ENCODE data around the gene ILDR2.

The ILDR2 gene

DNA sequence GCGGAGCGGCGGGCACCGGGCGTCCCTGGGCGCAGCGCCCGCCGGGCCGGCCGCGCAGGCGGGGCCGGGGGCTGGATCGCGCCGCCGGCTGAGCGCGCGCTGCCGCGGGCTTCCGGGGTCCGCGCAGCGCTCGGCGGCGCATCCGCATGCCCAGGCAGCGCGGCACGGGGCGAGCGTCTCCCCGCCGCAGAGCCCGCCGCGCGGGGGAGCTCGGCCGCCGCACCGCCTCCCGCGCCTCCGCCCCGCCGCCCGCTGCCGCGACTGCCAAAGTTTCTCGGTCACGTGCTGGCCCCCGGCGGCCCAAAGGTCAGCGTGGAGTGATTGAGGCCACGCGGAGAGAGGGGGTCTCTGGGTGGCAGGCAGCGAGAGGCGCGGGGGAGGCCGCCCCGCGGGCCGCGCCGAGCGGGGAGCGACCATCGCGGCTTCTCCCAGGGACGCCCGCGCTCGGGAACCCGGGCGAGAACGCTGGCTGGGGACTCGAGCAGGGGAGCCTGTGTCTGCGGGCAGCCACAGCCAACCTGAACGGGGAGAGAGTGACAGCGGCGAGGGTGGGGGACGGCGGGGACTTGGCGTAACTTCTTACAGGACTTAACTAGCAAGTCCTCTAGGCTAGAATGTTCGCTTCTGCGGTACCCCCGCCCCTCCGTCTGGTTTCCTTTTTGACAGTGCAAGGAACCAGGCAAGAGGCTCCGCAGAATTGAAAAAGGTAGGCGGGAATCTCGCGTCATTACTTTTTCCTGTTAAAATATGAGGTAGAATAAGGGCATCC lies at the start of gene ILDR2:
TSS of gene ILDR2 (minus strand) at position 180 of the 769 bp plus-strand sequence. CDS start 272 bp downstream, outside the sequence.
- Mint-ChIP-seq H3K27me3 (peaks cover 23% of the 10 kb centered on the region), H3K4me3 (peak within 1 kb of the TSS; percentile 76), H3K36me3 (no peaks in the 10 kb centered on the region), H3K27ac (no peak within 1 kb of the TSS), H3K4me1 (peaks cover 8% of the 10 kb centered on the region), H3K9me3 (no peaks in the 10 kb centered on the region)
- DNase-seq (ENCODE audit: low spot score in 2 of 2) (peak; percentile 19 to 32), ATAC-seq (ENCODE audit: low read depth) (peak; percentile 86)

- no peak overlapping the region for H3K4me3 Mint-ChIP-seq
- ATAC-seq (ENCODE audit: low read depth) = no peak
- H3K4me1 Mint-ChIP-seq = no peaks in the 10 kb centered on the region
These were observed 47.0 kb upstream of the ILDR2 start for GRCh38 chr1:167022384-167022783.

GRCh38 chr1:167016100-167016750 lies 40.9 kb upstream of the ILDR2 start:
- H3K4me1 Mint-ChIP-seq = no peaks in the 10 kb centered on the region
- peaks cover 11% of the 10 kb centered on the region for H3K27me3 Mint-ChIP-seq
- no peak for ATAC-seq (ENCODE audit: low read depth)
- H3K4me3 Mint-ChIP-seq = no peak overlapping the region
- no peak for DNase-seq (ENCODE audit: low spot score in 2 of 2)
- H3K9me3 Mint-ChIP-seq = no peaks in the 10 kb centered on the region
- H3K36me3 Mint-ChIP-seq = no peaks in the 10 kb centered on the region
- no peak overlapping the region for H3K27ac Mint-ChIP-seq

More at GRCh38 chr1:167022384-167022783, 47.0 kb upstream of the ILDR2 start:
- Mint-ChIP-seq H3K36me3 (no peaks in the 10 kb centered on the region), H3K27ac (no peak overlapping the region), H3K9me3 (no peaks in the 10 kb centered on the region), H3K27me3 (peaks cover 15% of the 10 kb centered on the region)
- DNase-seq (ENCODE audit: low spot score in 2 of 2) = no peak

DNA sequence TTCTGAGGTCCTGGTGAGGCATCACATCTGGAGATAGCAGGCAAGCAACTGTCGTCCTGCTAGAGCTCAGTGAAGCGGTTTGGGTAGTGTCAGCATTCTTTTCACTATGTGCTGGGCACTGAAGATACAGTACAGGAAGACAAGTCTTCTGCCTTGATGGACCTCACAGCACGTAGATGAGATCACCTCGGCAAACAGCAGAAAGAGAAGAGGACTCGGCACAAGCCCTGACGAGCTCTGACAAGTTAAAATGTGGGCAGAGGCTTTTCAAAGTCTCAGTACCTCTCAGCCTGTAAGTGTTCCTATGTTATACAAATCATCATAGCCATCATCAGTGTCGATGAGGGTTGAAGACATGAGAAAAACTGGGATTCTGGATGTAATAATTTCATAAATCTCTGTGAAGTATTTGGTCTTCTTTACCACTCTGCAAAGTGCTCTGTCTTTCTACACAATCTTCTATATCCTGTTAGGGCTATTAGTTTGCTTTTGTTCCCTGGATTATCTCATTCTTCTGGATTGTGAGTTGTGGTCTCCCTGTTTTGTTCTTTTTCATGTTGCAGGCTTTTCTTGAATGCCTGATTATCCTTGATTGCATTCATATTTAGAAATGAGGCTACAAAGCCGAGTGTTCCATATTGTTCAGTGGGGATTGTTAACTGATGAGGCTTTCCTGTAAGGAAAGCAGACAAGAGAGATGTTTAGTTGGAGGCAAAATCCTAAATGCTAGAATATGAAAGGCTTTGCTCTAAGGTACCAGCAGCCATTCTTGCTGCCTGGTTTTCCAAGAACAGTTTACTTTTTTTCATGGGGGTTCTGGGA lies 38.0 kb upstream of the ILDR2 start:
- no peaks in the 10 kb centered on the region for H3K4me1 Mint-ChIP-seq
- DNase-seq (ENCODE audit: low spot score in 2 of 2) (no peak), ATAC-seq (ENCODE audit: low read depth) (no peak)
- H3K27ac Mint-ChIP-seq = no peak overlapping the region
- H3K4me3 Mint-ChIP-seq = no peak overlapping the region
- no peaks in the 10 kb centered on the region for H3K36me3 Mint-ChIP-seq
- H3K9me3 Mint-ChIP-seq = no peaks in the 10 kb centered on the region
- peaks cover 10% of the 10 kb centered on the region for H3K27me3 Mint-ChIP-seq

DNA sequence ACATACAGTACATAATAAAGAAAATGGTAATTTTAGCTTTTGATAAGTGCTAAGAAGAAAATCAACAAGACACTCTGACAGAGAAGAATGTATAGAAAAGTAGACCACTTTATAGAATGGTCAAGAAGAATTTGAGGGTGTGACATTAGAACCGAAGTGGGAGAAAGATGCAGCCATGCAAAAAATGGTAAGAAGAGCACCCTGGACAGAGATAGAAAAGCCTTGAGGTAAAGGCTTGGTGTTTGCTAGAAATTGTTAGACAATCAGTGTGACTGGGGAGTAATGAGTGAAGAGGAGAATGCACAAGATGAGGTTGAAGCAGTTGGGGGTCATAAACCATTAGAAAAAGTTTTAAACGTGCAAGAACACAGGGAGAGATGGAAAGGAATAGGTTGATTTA lies 37.2 kb upstream of the ILDR2 start:
- DNase-seq (ENCODE audit: low spot score in 2 of 2) = no peak
- ATAC-seq (ENCODE audit: low read depth) = no peak
- Mint-ChIP-seq H3K36me3 (no peaks in the 10 kb centered on the region), H3K27me3 (peaks cover 10% of the 10 kb centered on the region), H3K27ac (no peak overlapping the region), H3K9me3 (no peaks in the 10 kb centered on the region), H3K4me1 (no peaks in the 10 kb centered on the region), H3K4me3 (no peak overlapping the region)

DNA sequence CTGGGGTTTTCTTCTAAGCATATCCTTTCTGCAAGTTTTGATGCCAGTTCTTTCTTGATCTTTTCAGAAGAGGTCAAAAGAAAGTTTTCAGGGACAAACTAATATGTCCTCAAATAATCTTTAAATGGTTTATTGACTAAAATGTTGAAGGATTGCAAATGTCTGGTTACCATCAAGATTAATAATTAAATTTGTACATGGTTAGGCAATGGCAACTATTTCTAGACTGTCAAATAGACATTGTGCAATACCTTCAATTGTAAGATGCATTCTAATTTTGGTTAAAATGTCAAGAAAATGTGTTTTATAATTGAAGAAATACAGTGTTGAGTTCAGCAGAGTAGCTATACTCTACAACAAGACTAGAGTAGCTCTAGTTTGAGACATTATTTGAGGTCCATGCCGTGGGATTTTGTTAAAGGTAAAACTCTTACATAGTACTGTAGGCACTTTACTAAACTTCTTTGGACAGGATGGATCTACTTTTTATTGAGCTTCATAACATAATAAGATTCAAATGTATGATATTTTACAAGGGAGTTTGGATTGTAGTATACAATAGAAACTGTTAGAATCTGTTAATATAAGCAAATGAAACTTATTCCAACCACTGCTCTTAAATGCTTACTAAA lies 36.3 kb upstream of the ILDR2 start:
- ATAC-seq (ENCODE audit: low read depth) (no peak), DNase-seq (ENCODE audit: low spot score in 2 of 2) (no peak)
- Mint-ChIP-seq H3K4me1 (no peaks in the 10 kb centered on the region), H3K27me3 (peaks cover 13% of the 10 kb centered on the region), H3K9me3 (no peaks in the 10 kb centered on the region), H3K4me3 (no peak overlapping the region), H3K36me3 (no peaks in the 10 kb centered on the region), H3K27ac (no peak overlapping the region)

DNA sequence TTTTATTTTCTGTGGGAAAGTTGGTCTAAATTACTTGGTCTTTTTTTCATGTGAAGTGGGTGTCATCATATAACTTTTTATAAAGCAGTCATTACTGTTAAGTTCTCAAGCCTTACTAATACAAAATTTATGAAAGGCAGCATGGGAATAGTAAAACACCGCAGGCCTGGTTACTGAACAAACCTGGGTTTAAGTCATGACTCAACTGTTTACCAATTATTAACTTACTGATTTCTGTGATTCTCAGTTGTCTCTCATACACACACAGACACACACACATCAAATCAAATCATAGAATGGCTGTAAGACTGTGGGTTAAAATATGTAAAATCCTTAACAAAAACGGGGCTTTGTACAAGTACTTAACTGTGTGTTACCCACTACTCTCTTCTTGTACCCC lies 28.4 kb upstream of the ILDR2 start:
- Mint-ChIP-seq H3K36me3 (no peaks in the 10 kb centered on the region), H3K27me3 (peaks cover 10% of the 10 kb centered on the region), H3K9me3 (peaks cover 5% of the 10 kb centered on the region), H3K4me1 (no peaks in the 10 kb centered on the region), H3K27ac (no peak overlapping the region), H3K4me3 (no peak overlapping the region)
- no peak for ATAC-seq (ENCODE audit: low read depth)
- no peak for DNase-seq (ENCODE audit: low spot score in 2 of 2)

DNA sequence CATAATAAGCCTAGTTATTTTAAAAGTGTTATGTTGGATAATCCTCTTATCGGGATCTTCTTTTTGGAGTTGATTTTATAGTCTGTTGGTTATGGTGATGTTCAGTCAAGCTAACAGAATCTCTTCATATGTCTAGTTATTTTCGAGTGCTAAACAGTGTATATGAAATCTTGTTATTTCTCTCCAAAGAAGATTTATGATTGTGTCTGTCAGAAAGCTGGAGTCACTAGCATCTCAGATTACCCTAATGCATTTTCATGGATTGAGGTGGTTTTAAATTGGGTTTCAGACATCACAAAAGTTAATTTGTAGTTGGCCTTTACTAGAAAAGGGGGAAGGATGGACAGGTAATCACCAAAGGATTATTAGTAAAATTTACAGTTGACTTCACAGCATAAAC lies 27.0 kb upstream of the ILDR2 start:
- no peak for ATAC-seq (ENCODE audit: low read depth)

GRCh38 chr1:167000546-167000945 lies 25.2 kb upstream of the ILDR2 start:
- ATAC-seq (ENCODE audit: low read depth) (no peak), DNase-seq (ENCODE audit: low spot score in 2 of 2) (no peak)
- no peaks in the 10 kb centered on the region for H3K4me1 Mint-ChIP-seq
- H3K4me3 Mint-ChIP-seq = no peak overlapping the region
- H3K27me3 Mint-ChIP-seq = peaks cover 10% of the 10 kb centered on the region
- no peaks in the 10 kb centered on the region for H3K36me3 Mint-ChIP-seq
- H3K27ac Mint-ChIP-seq = no peak overlapping the region
- H3K9me3 Mint-ChIP-seq = peaks cover 5% of the 10 kb centered on the region

More for the DNA sequence above, 27.0 kb upstream of the ILDR2 start:
- Mint-ChIP-seq H3K36me3 (no peaks in the 10 kb centered on the region), H3K4me3 (no peak overlapping the region), H3K9me3 (peaks cover 5% of the 10 kb centered on the region), H3K4me1 (no peaks in the 10 kb centered on the region), H3K27ac (no peak overlapping the region), H3K27me3 (peaks cover 11% of the 10 kb centered on the region)
- no peak for DNase-seq (ENCODE audit: low spot score in 2 of 2)

- Mint-ChIP-seq H3K4me1 (no peaks in the 10 kb centered on the region), H3K36me3 (no peaks in the 10 kb centered on the region), H3K27ac (no peak overlapping the region), H3K27me3 (peaks cover 10% of the 10 kb centered on the region), H3K4me3 (no peak overlapping the region), H3K9me3 (peaks cover 5% of the 10 kb centered on the region)
- DNase-seq (ENCODE audit: low spot score in 2 of 2) (no peak), ATAC-seq (ENCODE audit: low read depth) (no peak)
These were observed 24.2 kb upstream of the ILDR2 start for GRCh38 chr1:166999500-167000055.

GRCh38 chr1:166999075-166999474 lies 23.7 kb upstream of the ILDR2 start:
- DNase-seq (ENCODE audit: low spot score in 2 of 2) = no peak
- H3K4me3 Mint-ChIP-seq = no peak overlapping the region
- H3K27me3 Mint-ChIP-seq = peaks cover 10% of the 10 kb centered on the region
- H3K4me1 Mint-ChIP-seq = no peaks in the 10 kb centered on the region
- no peak overlapping the region for H3K27ac Mint-ChIP-seq
- ATAC-seq (ENCODE audit: low read depth) = no peak
- no peaks in the 10 kb centered on the region for H3K36me3 Mint-ChIP-seq
- peaks cover 5% of the 10 kb centered on the region for H3K9me3 Mint-ChIP-seq

- ATAC-seq (ENCODE audit: low read depth) = no peak
- Mint-ChIP-seq H3K36me3 (peaks cover 1% of the 10 kb centered on the region), H3K4me3 (no peak within 1 kb of the TSS), H3K4me1 (no peaks in the 10 kb centered on the region), H3K9me3 (peaks cover 3% of the 10 kb centered on the region), H3K27ac (no peak within 1 kb of the TSS), H3K27me3 (peaks cover 9% of the 10 kb centered on the region)
- DNase-seq (ENCODE audit: low spot score in 2 of 2) = no peak
These were observed 13.7 kb upstream of the ILDR2 start, which contains the start of gene MAEL for GRCh38 chr1:166988974-166989515. Gene MAEL, plus strand, starts transcription at chr1:166989280. Its CDS starts 73 bp downstream, at chr1:166989353.

- no peak overlapping the region for H3K27ac Mint-ChIP-seq
- ATAC-seq (ENCODE audit: low read depth) (no peak), DNase-seq (ENCODE audit: low spot score in 2 of 2) (no peak)
- peaks cover 1% of the 10 kb centered on the region for H3K36me3 Mint-ChIP-seq
- H3K4me3 Mint-ChIP-seq = no peak overlapping the region
- H3K9me3 Mint-ChIP-seq = peaks cover 3% of the 10 kb centered on the region
- H3K27me3 Mint-ChIP-seq = peaks cover 6% of the 10 kb centered on the region
- no peaks in the 10 kb centered on the region for H3K4me1 Mint-ChIP-seq
These were observed 6.2 kb upstream of the ILDR2 start for GRCh38 chr1:166981589-166981988.
